Liver (tissue), 3 donors: ENCODE data around the gene PDK4.
"Not testable (repeated sequence)": the region's sequence is repeated elsewhere in the genome, so short reads cannot be mapped to it uniquely, and the experiment has no call there.

Experiments
- CTCF ChIP-seq: fragments of 150-350 bp; IDR thresholded peaks from 2 replicates; pipeline ENCODE4 v1.5.1; 2017; ENCODE audit warnings: improper control_type of control experiment, low read depth, low read length; ENCODE audit not compliant: missing input control
- FOXA1 ChIP-seq: IDR thresholded peaks from 2 replicates; pipeline ENCODE4 v1.6.1; 2016; ENCODE audit warnings: antibody characterized with exemption
- GABPA ChIP-seq, 2 donors: IDR thresholded peaks in 1 of 2; conservative IDR thresholded peaks in 1 of 2; 2 replicates each; pipeline ENCODE4 v1.6.1; 2016; ENCODE audit warnings: antibody characterized with exemption in 2 of 2, mild to moderate bottlenecking in 1 of 2, moderate library complexity in 1 of 2
- TAF1 ChIP-seq: conservative IDR thresholded peaks from 2 replicates; pipeline ENCODE4 v1.6.1; 2016; ENCODE audit warnings: antibody characterized with exemption, mild to moderate bottlenecking
- donor health status: healthy.
- donor health status: healthy.

- TF ChIP-seq GABPA (IDR thresholded peaks at IDR 0.05 in 1 of 2, conservative IDR thresholded peaks at IDR 0.05 in 1 of 2); CTCF; FOXA1; TAF1: not testable (repeated sequence)
Observed at GRCh38 chr7:95604397-95604796, 8.1 kb upstream of the PDK4 start.
